Measurements from ENCODE around the gene HGFAC.

HGFAC gene

GRCh38 chr4:3416821-3417221 lies 24.9 kb upstream of the HGFAC start:
- Histone ChIP-seq H3K27ac (replicated peaks) (no peak overlapping the region), H3K4me3 (replicated peaks; ENCODE audit: insufficient read depth, low read length) (no peak overlapping the region), H3K27me3 (ENCODE audit: insufficient read depth, poor library complexity, severe bottlenecking) (no peaks in the 10 kb centered on the region)
- no peak for TF ChIP-seq GABPA (IDR thresholded peaks at IDR 0.05; ENCODE audit: low read depth)
- TF ChIP-seq POLR2AphosphoS5 (IDR thresholded peaks at IDR 0.05; ENCODE audit: low read depth), result no peak
- TF ChIP-seq CTCF (IDR thresholded peaks at IDR 0.05; ENCODE audit: insufficient read depth, low read length), result no peak
- TF ChIP-seq SPI1 (IDR thresholded peaks at IDR 0.05; ENCODE audit: borderline replicate concordance, low read depth), result no peak
- TF ChIP-seq REST (IDR thresholded peaks at IDR 0.05; ENCODE audit: insufficient replicate concordance, low read depth), result no peak
- DNase-seq (ENCODE audit: low read depth in 1 of 2, low spot score in 1 of 2), result no peak

GRCh38 chr4:3417448-3417847 lies 24.3 kb upstream of the HGFAC start:
- no peaks in the 10 kb centered on the region for H3K27me3 ChIP-seq (ENCODE audit: insufficient read depth, poor library complexity, severe bottlenecking)
- DNase-seq (ENCODE audit: low read depth in 1 of 2, low spot score in 1 of 2), result no peak
- no peak overlapping the region for H3K27ac ChIP-seq (replicated peaks)
- H3K4me3 ChIP-seq (replicated peaks; ENCODE audit: insufficient read depth, low read length), result no peak overlapping the region
- TF ChIP-seq REST (IDR thresholded peaks at IDR 0.05; ENCODE audit: insufficient replicate concordance, low read depth), result no peak
- TF ChIP-seq SPI1 (IDR thresholded peaks at IDR 0.05; ENCODE audit: borderline replicate concordance, low read depth), result no peak

GRCh38 chr4:3418029-3418762 lies 23.6 kb upstream of the HGFAC start:
- Histone ChIP-seq H3K27me3 (ENCODE audit: insufficient read depth, poor library complexity, severe bottlenecking) (no peaks in the 10 kb centered on the region), H3K4me3 (replicated peaks; ENCODE audit: insufficient read depth, low read length) (no peak overlapping the region), H3K27ac (replicated peaks) (no peak overlapping the region)
- peak in 1 of 2 experiments; percentile 41 for DNase-seq (ENCODE audit: low read depth in 1 of 2, low spot score in 1 of 2)
- TF ChIP-seq CTCF (IDR thresholded peaks at IDR 0.05; ENCODE audit: insufficient read depth, low read length), result peak; percentile 39
- no peak for TF ChIP-seq SPI1 (IDR thresholded peaks at IDR 0.05; ENCODE audit: borderline replicate concordance, low read depth)

- H3K27ac ChIP-seq (replicated peaks), result no peak overlapping the region
- TF ChIP-seq SPI1 (IDR thresholded peaks at IDR 0.05; ENCODE audit: borderline replicate concordance, low read depth), result no peak
- TF ChIP-seq REST (IDR thresholded peaks at IDR 0.05; ENCODE audit: insufficient replicate concordance, low read depth), result no peak
- TF ChIP-seq POLR2AphosphoS5 (IDR thresholded peaks at IDR 0.05; ENCODE audit: low read depth), result no peak
- TF ChIP-seq GABPA (IDR thresholded peaks at IDR 0.05; ENCODE audit: low read depth), result no peak
- TF ChIP-seq CTCF (IDR thresholded peaks at IDR 0.05; ENCODE audit: insufficient read depth, low read length), result no peak
- H3K27me3 ChIP-seq (ENCODE audit: insufficient read depth, poor library complexity, severe bottlenecking), result no peaks in the 10 kb centered on the region
- no peak for DNase-seq (ENCODE audit: low read depth in 1 of 2, low spot score in 1 of 2)
- H3K4me3 ChIP-seq (replicated peaks; ENCODE audit: insufficient read depth, low read length), result no peak overlapping the region
These were observed 21.7 kb upstream of the HGFAC start for GRCh38 chr4:3419836-3420605.
